Thyroid gland (tissue), 4 donors: ENCODE data around the gene CEBPB. TPM values are rescaled to one million over a fixed set of nuclear protein-coding genes. Genes with fewer than 3 reads are reported as not detected.
"Not testable (repeated sequence)": the region's sequence is repeated elsewhere in the genome, so short reads cannot be mapped to it uniquely, and the experiment has no call there.

Source experiments
- DNase-seq, 2 donors: peaks; one replicate each; pipeline ENCODE4 v3.0.0-alpha.2; 2019
- H3K27ac ChIP-seq, 3 donors: fragments of 200-600 bp; sonication (generic); 1 replicate in 2 of 3; 2 replicates in 1 of 3; pipeline ENCODE4 v1.5.1; 2016 to 2019; ENCODE audit warnings: mild to moderate bottlenecking in 1 of 3, moderate library complexity in 1 of 3
- H3K27me3 ChIP-seq: fragments of 200-600 bp; sonication (generic); one replicate; pipeline ENCODE4 v1.5.1; 2019
- H3K36me3 ChIP-seq, 2 donors: fragments of 200-600 bp; sonication (generic); one replicate each; pipeline ENCODE4 v1.5.1; 2016 to 2019
- H3K4me1 ChIP-seq, 2 donors: fragments of 200-600 bp; sonication (generic); one replicate each; pipeline ENCODE4 v1.5.1; 2017 to 2019
- H3K4me3 ChIP-seq, 3 donors: fragments of 200-600 bp; sonication (generic); replicated peaks in 1 of 3; 1 replicate in 2 of 3; 2 replicates in 1 of 3; pipeline ENCODE4 v1.5.1; 2016; ENCODE audit warnings: mild to moderate bottlenecking in 1 of 3
- H3K9me3 ChIP-seq: fragments of 200-600 bp; sonication (generic); one replicate; pipeline ENCODE4 v1.5.1; 2017
- POLR2A ChIP-seq, 2 donors: fragments of 450-650 bp; IDR thresholded peaks; one replicate each; pipeline ENCODE4 v1.6.1; 2017; ENCODE audit warnings: antibody characterized with exemption in 2 of 2, mild to moderate bottlenecking in 2 of 2, moderate library complexity in 1 of 2
- WGBS, 2 donors: methylation state at CpG; one replicate each; pipeline ENCODE4 v1.1.5; 2017; 5-methylcytosine and 5-hydroxymethylcytosine counted together
- intact Hi-C: fragments of 100-400 bp; cut with DNase I; formaldehyde crosslinking; loops from one replicate; pipeline ENCODE4 v1.15.1; 2023
- total RNA-seq, 4 donors: library from RNA; depleted of rRNA; stranded (reverse); fragments of >200 nt; gene quantifications; one replicate each; pipeline ENCODE4 v1.2.3, GENCODE V29; 2016
- TF ChIP-seq, protein P1 (sequence below), 6 experiments: fragments of 200-600 bp in 3 of 6; fragments of 450-650 bp in 3 of 6; sonication (generic) in 3 of 6; IDR thresholded peaks; one replicate each; pipeline ENCODE4 v1.5.1; 2016 to 2019; ENCODE audit warnings: antibody characterized with exemption in 6 of 6, mild to moderate bottlenecking in 2 of 6, inconsistent platforms in 1 of 6, moderate library complexity in 1 of 6

CEBPB gene
- total RNA-seq, 4 donors from 2014 or later, result 61.7 to 132 (median 104) TPM

DNA sequence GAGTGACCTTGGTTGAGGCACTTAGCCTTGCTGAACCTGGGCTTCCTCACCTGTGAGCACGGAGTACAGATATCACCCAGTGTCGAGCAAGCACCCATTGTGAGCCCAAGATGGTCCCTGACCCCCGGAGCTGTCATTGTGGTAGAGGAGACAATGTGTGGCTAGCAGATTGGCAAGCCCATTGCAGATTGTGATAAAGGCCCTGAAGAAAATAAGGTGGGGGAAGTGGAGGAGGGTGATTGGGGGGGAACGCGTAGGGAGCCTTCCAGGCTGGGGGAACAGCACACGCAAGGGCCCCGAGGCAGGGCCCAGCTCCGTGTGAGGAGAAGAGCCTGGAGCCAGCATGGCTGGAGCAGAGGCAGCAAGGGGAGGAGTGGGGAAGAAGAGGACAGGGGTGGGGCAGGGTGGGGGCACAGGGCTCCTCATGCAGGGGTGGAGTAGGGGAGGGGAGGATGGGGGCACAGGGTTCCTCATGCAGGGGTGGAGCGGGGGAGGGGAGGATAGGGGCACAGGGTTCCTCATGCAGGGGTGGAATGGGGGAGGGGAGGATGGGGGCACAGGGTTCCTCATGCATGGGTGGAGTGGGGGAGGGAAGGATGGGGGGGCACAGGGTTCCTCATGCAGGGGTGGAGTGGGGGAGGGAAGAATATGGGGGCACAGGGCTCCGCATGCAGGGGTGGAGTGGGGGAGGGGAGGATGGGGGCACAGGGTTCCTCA is 7.0 kb downstream of the CEBPB start:
- Histone ChIP-seq H3K9me3 (no peaks in the 10 kb centered on the region), H3K4me1 (peaks cover 24 to 34% of the 10 kb centered on the region in 2 donors), H3K4me3 (no peak overlapping the region), H3K36me3 (peaks cover 13 to 18% of the 10 kb centered on the region in 2 donors), H3K27ac (peak overlapping the region in 2 of 3 donors; percentile 24 to 33), H3K27me3 (no peaks in the 10 kb centered on the region)
- intact Hi-C loops, result loop anchor here (5.0 kb wide), 1 partner anchor 85 kb away; no protein-coding TSS in a partner anchor
- DNase-seq, result no peak
- no peak for TF ChIP-seq POLR2A (IDR thresholded peaks at IDR 0.05)
- 85 to 93% methylated on average over 8 to 9 of the region's 10 CpGs for WGBS, 2 donors

DNA sequence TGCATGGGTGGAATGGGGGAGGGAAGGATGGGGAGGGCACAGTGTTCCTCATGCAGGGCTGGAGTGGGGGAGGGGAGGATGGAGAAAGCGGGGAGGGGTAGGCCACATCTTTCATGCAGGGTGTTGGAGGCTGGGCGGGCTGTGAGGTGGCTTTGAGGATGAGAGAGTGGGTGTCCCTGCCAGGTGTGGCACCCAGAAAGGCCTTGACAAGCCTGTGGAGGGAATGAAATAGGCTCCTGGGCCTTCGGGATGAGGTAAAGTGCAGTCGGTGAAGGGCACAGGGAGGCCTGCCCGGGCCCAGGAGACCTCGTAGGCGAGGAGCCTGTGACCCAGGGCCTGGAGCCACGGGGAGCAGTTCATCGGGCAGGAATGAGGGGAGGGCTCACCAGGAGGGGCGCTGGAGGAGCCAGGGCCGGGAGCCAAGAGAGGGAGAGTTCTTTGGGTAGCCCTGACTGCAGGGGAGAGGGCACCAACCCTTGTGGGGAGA is 7.6 kb downstream of the CEBPB start:
- intact Hi-C loops, result loop anchor here (5.0 kb wide), 1 partner anchor 84 kb away; no protein-coding TSS in a partner anchor
- H3K4me3 ChIP-seq, result no peak overlapping the region
- no peaks in the 10 kb centered on the region for H3K27me3 ChIP-seq
- H3K9me3 ChIP-seq, result no peaks in the 10 kb centered on the region
- peak; percentile 49 to 52 for DNase-seq
- H3K27ac ChIP-seq, result peak overlapping the region in 2 of 3 donors; percentile 36 to 56
- peaks cover 24 to 30% of the 10 kb centered on the region in 2 donors for H3K4me1 ChIP-seq
- TF ChIP-seq, protein P1, sequence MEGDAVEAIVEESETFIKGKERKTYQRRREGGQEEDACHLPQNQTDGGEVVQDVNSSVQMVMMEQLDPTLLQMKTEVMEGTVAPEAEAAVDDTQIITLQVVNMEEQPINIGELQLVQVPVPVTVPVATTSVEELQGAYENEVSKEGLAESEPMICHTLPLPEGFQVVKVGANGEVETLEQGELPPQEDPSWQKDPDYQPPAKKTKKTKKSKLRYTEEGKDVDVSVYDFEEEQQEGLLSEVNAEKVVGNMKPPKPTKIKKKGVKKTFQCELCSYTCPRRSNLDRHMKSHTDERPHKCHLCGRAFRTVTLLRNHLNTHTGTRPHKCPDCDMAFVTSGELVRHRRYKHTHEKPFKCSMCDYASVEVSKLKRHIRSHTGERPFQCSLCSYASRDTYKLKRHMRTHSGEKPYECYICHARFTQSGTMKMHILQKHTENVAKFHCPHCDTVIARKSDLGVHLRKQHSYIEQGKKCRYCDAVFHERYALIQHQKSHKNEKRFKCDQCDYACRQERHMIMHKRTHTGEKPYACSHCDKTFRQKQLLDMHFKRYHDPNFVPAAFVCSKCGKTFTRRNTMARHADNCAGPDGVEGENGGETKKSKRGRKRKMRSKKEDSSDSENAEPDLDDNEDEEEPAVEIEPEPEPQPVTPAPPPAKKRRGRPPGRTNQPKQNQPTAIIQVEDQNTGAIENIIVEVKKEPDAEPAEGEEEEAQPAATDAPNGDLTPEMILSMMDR (IDR thresholded peaks at IDR 0.05), result no peak
- no peak for TF ChIP-seq POLR2A (IDR thresholded peaks at IDR 0.05)
- H3K36me3 ChIP-seq, result peaks cover 10 to 12% of the 10 kb centered on the region in 2 donors
- WGBS, 2 donors, result 48 to 52% methylated on average over 11 of the region's 11 CpGs

DNA sequence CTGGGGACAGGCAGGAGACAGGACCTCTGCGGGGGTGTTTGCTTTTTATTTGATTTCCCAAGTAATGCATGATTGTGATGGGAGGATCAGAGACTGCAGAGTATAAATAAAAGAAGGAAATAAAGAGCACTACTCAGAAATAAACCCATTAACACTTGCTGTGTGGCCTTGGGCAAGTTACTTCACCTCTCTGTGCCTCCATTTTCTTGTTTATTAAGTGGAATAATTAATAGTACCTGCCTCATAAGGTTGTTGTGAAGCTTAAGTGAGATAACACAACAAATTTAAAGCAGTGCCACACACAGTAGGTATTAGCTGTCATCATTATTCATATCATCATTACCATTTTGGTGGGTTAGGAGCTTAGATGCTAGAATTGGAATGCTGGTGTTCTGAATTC is 8.1 kb downstream of the CEBPB start:
- intact Hi-C loops, result loop anchor here (5.0 kb wide), 1 partner anchor 84 kb away; no protein-coding TSS in a partner anchor
- H3K9me3 ChIP-seq, result no peaks in the 10 kb centered on the region
- H3K4me1 ChIP-seq, result peaks cover 19 to 25% of the 10 kb centered on the region in 2 donors
- H3K27ac ChIP-seq, result peak overlapping the region in 2 of 3 donors; percentile 36 to 56
- DNase-seq, result no peak
- H3K4me3 ChIP-seq, result no peak overlapping the region
- no peaks in the 10 kb centered on the region for H3K27me3 ChIP-seq
- no peak for TF ChIP-seq POLR2A (IDR thresholded peaks at IDR 0.05)
- TF ChIP-seq, protein P1 (IDR thresholded peaks at IDR 0.05), result no peak
- WGBS, 2 donors, result 78 to 85% methylated on average over 1 of the region's 1 CpG
- H3K36me3 ChIP-seq, result peaks cover 7 to 9% of the 10 kb centered on the region in 2 donors

DNA sequence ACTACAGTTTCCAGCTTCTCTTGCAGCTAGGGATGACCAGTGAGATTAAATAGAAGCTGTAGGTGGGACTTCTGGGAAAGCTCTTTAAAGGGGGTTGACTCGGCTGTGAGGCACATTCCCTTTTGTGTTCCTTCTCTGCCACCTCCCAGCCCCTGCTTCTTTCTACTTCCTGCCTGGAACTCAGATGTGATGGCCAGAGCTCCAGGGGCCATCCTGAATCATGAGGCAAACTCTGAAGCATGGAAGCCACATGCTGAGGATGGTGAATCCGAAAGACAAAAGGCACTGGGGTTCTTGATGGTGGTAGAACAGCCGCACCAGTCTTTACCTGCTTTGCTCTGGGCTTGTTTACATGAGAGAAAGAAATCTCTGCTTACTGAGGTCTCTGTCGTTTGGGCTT is 9.1 kb downstream of the CEBPB start:
- TF ChIP-seq, protein P1 (IDR thresholded peaks at IDR 0.05), result no peak
- no peak for TF ChIP-seq POLR2A (IDR thresholded peaks at IDR 0.05)
- Histone ChIP-seq H3K4me3 (no peak overlapping the region), H3K36me3 (no peaks in the 10 kb centered on the region), H3K4me1 (peaks cover 10 to 15% of the 10 kb centered on the region in 2 donors), H3K9me3 (no peaks in the 10 kb centered on the region), H3K27ac (peak overlapping the region in 2 of 3 donors; percentile 17 to 26), H3K27me3 (no peaks in the 10 kb centered on the region)
- WGBS, 2 donors, result 74% methylated on average over 4 of the region's 4 CpGs
- DNase-seq, result no peak
- intact Hi-C loops, result loop anchor here (5.0 kb wide), 1 partner anchor 83 kb away; no protein-coding TSS in a partner anchor

DNA sequence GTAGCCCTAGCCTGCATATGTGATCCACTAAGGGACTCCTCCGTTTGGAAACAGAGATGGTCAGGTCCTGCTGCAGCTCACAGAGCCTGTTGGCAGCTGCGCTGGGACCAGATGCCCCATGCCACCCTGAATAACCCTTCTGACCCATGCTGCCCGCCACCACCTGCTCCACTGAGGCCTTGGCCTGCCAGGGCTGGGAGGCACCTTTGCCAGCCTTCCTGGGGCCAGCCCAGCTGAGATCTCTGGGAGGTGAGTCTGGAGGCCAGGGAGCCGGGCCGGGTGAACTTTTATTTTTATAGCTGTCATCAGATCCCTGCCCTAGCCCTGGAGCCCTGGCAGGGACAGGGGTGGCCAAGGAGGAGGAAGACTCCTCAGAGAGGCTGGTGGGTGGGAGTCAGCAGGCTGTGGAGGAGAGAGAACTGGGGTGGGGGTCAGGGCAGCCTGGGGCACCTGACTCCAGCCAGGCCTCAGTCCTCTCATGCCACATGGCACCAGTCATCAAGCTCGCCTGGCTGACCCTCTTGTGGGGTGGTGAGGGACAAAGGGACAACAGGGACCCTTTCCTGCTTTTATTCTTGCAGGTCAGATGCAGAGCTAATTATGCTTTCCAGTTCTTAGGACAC is 10.0 kb downstream of the CEBPB start:
- peaks cover under 1 to 6% of the 10 kb centered on the region in 2 donors for H3K4me1 ChIP-seq
- peak overlapping the region in 1 of 3 donors; percentile 26 for H3K27ac ChIP-seq
- no peak overlapping the region for H3K4me3 ChIP-seq
- intact Hi-C loops, result no loop called here
- no peaks in the 10 kb centered on the region for H3K27me3 ChIP-seq
- no peaks in the 10 kb centered on the region for H3K9me3 ChIP-seq
- no peak for DNase-seq
- TF ChIP-seq POLR2A (IDR thresholded peaks at IDR 0.05), result no peak
- TF ChIP-seq, protein P1 (IDR thresholded peaks at IDR 0.05), result no peak
- no peaks in the 10 kb centered on the region for H3K36me3 ChIP-seq
- WGBS, 2 donors, result 63 to 89% methylated on average over 4 to 6 of the region's 6 CpGs

DNA sequence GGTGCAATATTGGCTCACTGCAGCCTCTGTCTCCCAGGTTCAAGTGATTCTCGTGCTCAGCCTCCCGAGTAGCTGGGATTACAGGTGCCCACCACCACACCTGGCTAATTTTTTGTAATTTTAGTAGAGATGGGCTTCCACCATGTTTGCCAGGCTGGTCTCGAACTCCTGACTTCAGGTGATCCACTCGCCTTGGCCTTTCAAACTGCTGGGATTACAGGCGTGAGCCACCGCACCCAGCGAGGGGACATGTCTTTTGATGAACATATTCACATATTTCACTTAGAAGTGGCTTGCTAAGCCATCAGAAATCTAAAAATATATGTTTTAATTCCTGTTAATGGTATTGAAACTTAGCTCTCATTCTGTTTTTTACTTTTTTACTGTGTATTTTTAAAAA is 11.1 kb downstream of the CEBPB start:
- H3K27ac ChIP-seq, H3K36me3 ChIP-seq, H3K27me3 ChIP-seq, intact Hi-C loops, H3K4me3 ChIP-seq, DNase-seq, H3K9me3 ChIP-seq, H3K4me1 ChIP-seq: not testable (repeated sequence)
- WGBS, 2 donors, result 96 to 99% methylated on average over 7 of the region's 7 CpGs
